Measurements from ENCODE around the gene WDR59. TPM values are rescaled to one million over a fixed set of nuclear protein-coding genes. Genes with fewer than 3 reads are reported as not detected.
"Not testable (repeated sequence)": the region's sequence is repeated elsewhere in the genome, so short reads cannot be mapped to it uniquely, and the experiment has no call there.

WDR59 gene
- total RNA-seq = 14.8 and 15.4 TPM in 2 replicates
- polyA plus RNA-seq (2012) = 27.8 TPM

- peak; percentile 100 for DNase-seq (ENCODE audit: low read depth)
Observed at GRCh38 chr16:74984529-74985296, at the start of gene WDR59. Gene WDR59 (minus strand): TSS chr16:74985123. CDS start chr16:74985017, 106 bp downstream.

GRCh38 chr16:75032655-75033054 is 47.7 kb upstream of the WDR59 start:
- no peak for DNase-seq (ENCODE audit: low read depth)

- DNase-seq (ENCODE audit: low read depth) = no peak
Observed at GRCh38 chr16:75029854-75030253, 44.9 kb upstream of the WDR59 start.

GRCh38 chr16:75028544-75029135 is 43.7 kb upstream of the WDR59 start:
- no peak for DNase-seq (ENCODE audit: low read depth)

GRCh38 chr16:75027520-75028300 is 42.8 kb upstream of the WDR59 start:
- DNase-seq (ENCODE audit: low read depth) = no peak

- DNase-seq (ENCODE audit: low read depth) = no peak
Observed at GRCh38 chr16:75026892-75027391, 42.0 kb upstream of the WDR59 start.

GRCh38 chr16:75026239-75026891 is 41.4 kb upstream of the WDR59 start:
- DNase-seq (ENCODE audit: low read depth) = not testable (repeated sequence)

- DNase-seq (ENCODE audit: low read depth) = no peak
Observed at GRCh38 chr16:75025761-75026160, 40.8 kb upstream of the WDR59 start.

GRCh38 chr16:75024594-75024993 is 39.7 kb upstream of the WDR59 start:
- no peak for DNase-seq (ENCODE audit: low read depth)

- no peak for DNase-seq (ENCODE audit: low read depth)
Observed at GRCh38 chr16:75024182-75024581, 39.3 kb upstream of the WDR59 start.

- DNase-seq (ENCODE audit: low read depth) = no peak
Observed at GRCh38 chr16:75023009-75023408, 38.1 kb upstream of the WDR59 start.

- DNase-seq (ENCODE audit: low read depth) = no peak
Observed at GRCh38 chr16:75022567-75022966, 37.6 kb upstream of the WDR59 start.

- no peak for DNase-seq (ENCODE audit: low read depth)
Observed at GRCh38 chr16:75021410-75021809, 36.5 kb upstream of the WDR59 start.

- no peak for DNase-seq (ENCODE audit: low read depth)
Observed at GRCh38 chr16:75019586-75019985, 34.7 kb upstream of the WDR59 start.

GRCh38 chr16:75019007-75019406 is 34.1 kb upstream of the WDR59 start:
- DNase-seq (ENCODE audit: low read depth) = no peak

- DNase-seq (ENCODE audit: low read depth) = no peak
Observed at GRCh38 chr16:75017670-75018525, 33.0 kb upstream of the WDR59 start.

- DNase-seq (ENCODE audit: low read depth) = not testable (repeated sequence)
Observed at GRCh38 chr16:75016451-75017081, 31.6 kb upstream of the WDR59 start.

- no peak for DNase-seq (ENCODE audit: low read depth)
Observed at GRCh38 chr16:75014318-75014717, 29.4 kb upstream of the WDR59 start.

GRCh38 chr16:75013123-75013522 is 28.2 kb upstream of the WDR59 start:
- DNase-seq (ENCODE audit: low read depth) = not testable (repeated sequence)
